A549 (cell line): ENCODE data around the gene AMMECR1.

Source experiments
- CBX8 ChIP-seq: fragments of 200-600 bp; sonication (generic); IDR thresholded peaks from 2 replicates; pipeline ENCODE4 v1.6.1; 2016
- CHD4 ChIP-seq: fragments of 200-600 bp; sonication (generic); IDR thresholded peaks from 2 replicates; pipeline ENCODE4 v1.6.1; 2016; ENCODE audit warnings: antibody characterized with exemption, mild to moderate bottlenecking, borderline replicate concordance
- FOSB ChIP-seq: fragments of 250-450 bp; sonication (Bioruptor Pico); IDR thresholded peaks from 2 replicates; pipeline ENCODE4 v1.5.0; 2020; ENCODE audit warnings: mild to moderate bottlenecking, moderate library complexity
- HDAC2 ChIP-seq: fragments of 200-600 bp; sonication (generic); IDR thresholded peaks from 2 replicates; pipeline ENCODE4 v1.6.1; 2016
- JUN ChIP-seq, 2 experiments: fragments of >200 bp; sonication (Bioruptor Twin); formaldehyde crosslinking; IDR thresholded peaks; 2 replicates in 1 of 2; 3 replicates in 1 of 2; pipeline ENCODE4 v1.6.1; 2016 to 2017
- JUNB ChIP-seq: fragments of >200 bp; sonication (Bioruptor Twin); formaldehyde crosslinking; IDR thresholded peaks from 2 replicates; pipeline ENCODE4 v1.6.1; 2016
- KDM1A ChIP-seq: fragments of 200-600 bp; sonication (generic); IDR thresholded peaks from 2 replicates; pipeline ENCODE4 v1.6.1; 2016; ENCODE audit warnings: low read depth, mild to moderate bottlenecking
- PHF8 ChIP-seq: fragments of 200-600 bp; sonication (generic); IDR thresholded peaks from 2 replicates; pipeline ENCODE4 v1.6.1; 2016; ENCODE audit warnings: low read depth, mild to moderate bottlenecking, antibody characterized with exemption, moderate library complexity, borderline replicate concordance
- SREBF2 ChIP-seq: fragments of 450-650 bp; IDR thresholded peaks from 2 replicates; pipeline ENCODE4 v1.6.1; 2014; ENCODE audit warnings: mild to moderate bottlenecking, moderate library complexity
- TF ChIP-seq, protein P1 (sequence below): fragments of >200 bp; sonication (Bioruptor Twin); formaldehyde crosslinking; IDR thresholded peaks from 3 replicates; pipeline ENCODE4 v1.5.1; 2016

DNA sequence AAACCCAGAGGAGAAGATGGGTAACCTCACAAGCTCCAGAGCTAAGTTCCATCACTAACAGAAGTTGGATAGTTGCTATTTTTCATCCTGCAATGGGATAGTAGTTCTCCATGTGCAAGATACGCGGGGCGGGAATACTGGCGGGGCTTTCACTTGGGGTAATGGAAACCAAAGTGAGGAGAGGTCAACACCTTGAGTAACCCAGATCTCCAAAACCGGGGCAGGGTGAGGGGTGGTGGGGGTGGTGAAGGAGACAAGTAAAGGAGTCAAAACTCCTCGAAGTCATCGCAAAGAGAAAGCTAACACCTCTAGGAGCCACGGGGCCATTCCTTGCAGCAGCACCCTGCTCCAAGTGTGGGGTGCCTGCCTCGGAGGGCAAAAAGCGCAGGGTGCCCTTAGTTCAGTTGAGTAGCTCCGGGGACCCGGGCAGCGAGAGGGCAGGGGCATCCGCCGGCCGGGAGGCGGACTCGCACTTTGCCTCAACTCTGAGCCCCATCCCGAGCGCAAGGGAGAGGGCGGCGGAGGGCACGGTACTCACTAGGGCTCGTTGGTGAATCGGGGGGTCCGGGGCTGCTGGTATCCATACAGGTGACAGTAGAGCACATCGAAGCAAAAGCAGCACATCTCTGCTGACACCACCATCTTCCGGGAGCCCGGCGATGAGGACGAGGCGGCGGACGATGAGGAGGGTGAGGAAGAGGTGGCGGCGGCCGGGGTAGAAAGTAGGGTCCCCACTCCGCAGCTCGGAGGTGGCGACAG is 645 bp downstream of the AMMECR1 start:
- TF ChIP-seq, protein P1, sequence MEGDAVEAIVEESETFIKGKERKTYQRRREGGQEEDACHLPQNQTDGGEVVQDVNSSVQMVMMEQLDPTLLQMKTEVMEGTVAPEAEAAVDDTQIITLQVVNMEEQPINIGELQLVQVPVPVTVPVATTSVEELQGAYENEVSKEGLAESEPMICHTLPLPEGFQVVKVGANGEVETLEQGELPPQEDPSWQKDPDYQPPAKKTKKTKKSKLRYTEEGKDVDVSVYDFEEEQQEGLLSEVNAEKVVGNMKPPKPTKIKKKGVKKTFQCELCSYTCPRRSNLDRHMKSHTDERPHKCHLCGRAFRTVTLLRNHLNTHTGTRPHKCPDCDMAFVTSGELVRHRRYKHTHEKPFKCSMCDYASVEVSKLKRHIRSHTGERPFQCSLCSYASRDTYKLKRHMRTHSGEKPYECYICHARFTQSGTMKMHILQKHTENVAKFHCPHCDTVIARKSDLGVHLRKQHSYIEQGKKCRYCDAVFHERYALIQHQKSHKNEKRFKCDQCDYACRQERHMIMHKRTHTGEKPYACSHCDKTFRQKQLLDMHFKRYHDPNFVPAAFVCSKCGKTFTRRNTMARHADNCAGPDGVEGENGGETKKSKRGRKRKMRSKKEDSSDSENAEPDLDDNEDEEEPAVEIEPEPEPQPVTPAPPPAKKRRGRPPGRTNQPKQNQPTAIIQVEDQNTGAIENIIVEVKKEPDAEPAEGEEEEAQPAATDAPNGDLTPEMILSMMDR, result no peak
- TF ChIP-seq JUNB, result no peak
- TF ChIP-seq SREBF2, result no peak
- TF ChIP-seq CBX8, result no peak
- TF ChIP-seq HDAC2, result no peak
- TF ChIP-seq JUN (IDR thresholded peaks at IDR 0.05), result no peak
- peak; percentile 26; the same call in 1 of the 2 replicates for TF ChIP-seq PHF8
- TF ChIP-seq KDM1A, result no peak
- TF ChIP-seq CHD4, result no peak
- TF ChIP-seq FOSB (CRISPR knock-in tag), result no peak
